Activated CD8-positive, alpha-beta memory T cell treated with anti-CD3 and anti-CD28 coated beads for 36 hours (primary cell): ENCODE measurements around the gene KYNU. TPM values are rescaled to one million over a fixed set of nuclear protein-coding genes. Genes with fewer than 3 reads are reported as not detected.
"Not testable (repeated sequence)": the region's sequence is repeated elsewhere in the genome, so short reads cannot be mapped to it uniquely, and the experiment has no call there.

Source experiments
- CTCF ChIA-PET: fragments of 350-600 bp; sonication (Branson Sonifier 250); formaldehyde crosslinking; loops from one replicate; lab custom pipeline; 2021; ENCODE audit warnings: antibody characterized with exemption; lab: Charles Lee
- POLR2A ChIA-PET: fragments of 350-600 bp; sonication (Branson Sonifier 250); formaldehyde crosslinking; loops from one replicate; lab custom pipeline; 2021; ENCODE audit warnings: antibody characterized with exemption; lab: Charles Lee
- total RNA-seq, 2 experiments: library from RNA; stranded (reverse); gene quantifications; one replicate each; pipeline ENCODE4 v1.2.3, GENCODE V29; 2021

The KYNU gene
- total RNA-seq, 2 experiments from 2014 or later: not detected

DNA sequence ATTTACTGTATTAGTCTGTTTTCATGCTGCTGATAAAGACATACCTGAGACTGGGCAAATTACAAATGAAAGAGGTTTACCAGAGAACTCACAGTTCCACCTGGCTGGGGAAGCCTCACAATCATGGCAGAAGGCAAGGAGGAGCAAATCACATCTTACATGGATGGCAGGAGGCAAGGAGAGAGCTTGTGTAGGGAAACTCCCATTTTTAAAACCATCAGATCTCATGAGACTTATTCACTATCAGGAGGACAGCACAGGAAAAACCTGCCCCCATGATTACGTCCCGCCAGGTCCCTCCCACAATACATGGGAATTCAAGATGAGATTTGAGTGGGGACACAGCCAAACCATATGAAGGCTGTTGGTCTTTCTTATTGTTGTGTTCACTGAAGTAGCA lies 72.9 kb downstream of the KYNU start:
- POLR2A ChIA-PET, CTCF ChIA-PET: not testable (repeated sequence)

DNA sequence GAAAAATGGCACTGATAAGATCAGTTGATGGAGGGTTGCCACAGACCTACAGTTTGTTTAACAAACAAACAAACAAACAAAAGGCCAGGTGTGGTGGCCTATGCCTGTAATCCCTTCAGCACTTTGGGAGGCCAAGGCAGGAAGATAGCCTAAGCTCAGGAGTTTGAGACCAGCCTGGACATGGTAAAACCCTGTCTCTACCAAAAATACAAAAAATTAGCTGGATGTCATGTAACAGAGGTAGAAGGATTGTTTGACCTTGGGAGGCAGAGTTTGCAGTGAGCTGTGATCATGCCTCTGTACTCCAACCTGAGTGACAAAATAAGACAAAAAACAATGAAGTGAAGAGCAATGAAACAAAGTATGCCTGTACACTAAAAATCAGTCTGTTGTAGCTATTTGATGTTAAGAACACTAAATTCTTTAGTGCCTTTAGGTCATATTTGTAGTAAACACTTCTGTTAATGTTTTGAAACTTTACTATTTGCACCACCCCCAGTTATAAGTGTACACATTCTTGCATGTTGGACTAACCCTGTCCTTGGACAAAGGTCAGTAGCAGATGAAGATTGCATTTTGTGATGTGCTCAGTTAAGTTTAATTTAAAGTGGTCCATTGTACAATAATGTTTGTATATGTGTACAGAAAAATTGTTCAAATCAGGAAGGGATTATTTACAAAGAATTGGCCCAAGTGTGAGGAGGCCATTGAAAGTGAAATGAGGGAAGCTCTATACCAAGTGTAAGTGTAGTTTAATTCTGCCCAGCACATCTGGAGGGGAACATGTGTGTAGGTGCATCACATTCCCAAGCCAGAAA lies 73.9 kb downstream of the KYNU start:
- ChIA-PET POLR2A (no interaction called here), CTCF (no interaction called here)

DNA sequence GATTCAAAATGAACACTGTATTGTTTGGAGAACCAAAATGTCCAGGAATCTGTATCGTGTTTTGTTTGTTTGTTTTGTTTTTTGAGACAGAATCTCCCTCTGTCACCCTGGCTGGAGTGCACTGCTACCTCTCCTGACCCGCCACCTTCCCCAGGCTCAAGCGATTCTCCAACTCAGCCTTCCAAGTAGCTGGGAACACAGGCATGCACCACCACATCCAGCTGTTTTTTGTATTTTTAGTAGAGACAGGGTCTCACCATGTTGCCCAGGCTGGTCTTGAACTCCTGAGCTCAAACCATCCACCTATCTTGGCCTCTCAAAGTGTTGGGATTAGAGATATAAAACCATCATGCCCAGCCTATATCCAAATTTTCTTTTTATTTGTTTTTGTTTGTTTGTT lies 74.6 kb downstream of the KYNU start:
- POLR2A ChIA-PET: no interaction called here
- CTCF ChIA-PET: no interaction called here

DNA sequence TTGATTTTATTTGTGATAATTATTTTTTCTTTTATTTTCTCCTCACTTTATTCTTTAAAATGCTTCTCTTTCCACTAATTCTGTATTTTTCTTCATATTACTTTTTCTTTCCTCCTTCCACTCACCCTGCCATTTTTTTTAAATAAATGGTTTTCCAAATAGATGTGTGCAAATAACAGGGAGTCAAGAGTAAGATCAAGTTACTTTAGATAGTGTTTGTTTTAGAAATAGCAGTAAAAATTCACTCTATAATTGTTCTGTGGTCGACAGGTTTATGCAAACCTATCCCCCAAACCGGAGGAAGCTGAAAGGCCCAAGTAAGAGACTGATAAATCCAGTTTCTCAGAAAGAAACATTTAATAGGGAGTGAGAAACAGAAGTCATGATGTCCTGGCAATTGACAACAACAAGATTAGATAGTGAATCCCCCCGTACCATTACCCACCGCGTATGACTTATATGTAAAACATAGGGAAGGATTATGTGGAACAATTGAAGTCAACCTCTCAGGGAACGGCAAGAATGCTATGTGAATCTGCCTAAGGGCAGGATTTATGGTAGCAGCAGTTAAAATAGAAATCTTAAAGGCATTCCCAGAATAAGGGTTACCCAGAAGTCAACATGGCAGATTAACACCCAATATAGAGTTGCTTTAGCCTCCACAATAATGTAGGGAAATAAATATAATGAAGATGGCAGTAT lies 75.5 kb downstream of the KYNU start:
- POLR2A ChIA-PET: no interaction called here
- CTCF ChIA-PET: no interaction called here

DNA sequence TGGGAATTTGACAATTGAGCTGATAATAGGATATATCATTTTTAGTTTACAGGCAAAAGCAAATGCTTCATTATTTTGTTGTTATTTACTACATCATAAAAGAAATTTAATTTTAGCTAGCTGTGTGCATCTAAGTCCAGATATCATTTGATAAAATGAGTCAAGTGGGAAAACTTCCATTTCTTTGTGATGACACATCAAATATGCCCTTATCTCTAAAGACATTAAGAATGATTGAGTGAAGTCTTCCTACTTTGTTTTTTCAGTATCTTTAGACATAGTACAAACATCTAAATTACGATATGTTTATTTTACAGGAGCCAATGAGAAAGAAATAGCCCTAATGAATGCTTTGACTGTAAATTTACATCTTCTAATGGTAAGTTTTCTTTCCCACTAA lies 77.0 kb downstream of the KYNU start:
- POLR2A ChIA-PET: no interaction called here
- CTCF ChIA-PET: no interaction called here

DNA sequence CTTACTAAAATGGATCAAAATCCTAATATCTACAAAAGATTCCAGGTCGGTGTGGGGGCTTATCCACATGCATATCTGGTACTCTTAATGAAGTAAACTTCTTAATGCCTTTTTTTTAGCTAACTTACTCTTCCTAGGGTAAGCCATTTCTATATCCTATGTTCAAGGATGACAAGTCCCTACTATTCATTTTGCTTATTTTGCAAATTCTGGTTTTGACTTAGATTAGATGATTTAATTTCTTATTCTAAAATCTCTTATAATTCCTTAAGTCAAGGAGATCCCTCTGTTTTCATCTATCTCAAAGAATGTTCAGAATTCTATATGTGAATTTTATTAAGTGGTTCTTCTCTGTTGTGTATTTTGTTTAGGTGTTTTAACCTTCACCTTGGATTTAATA lies 79.7 kb downstream of the KYNU start:
- ChIA-PET CTCF (no interaction called here), POLR2A (no interaction called here)

DNA sequence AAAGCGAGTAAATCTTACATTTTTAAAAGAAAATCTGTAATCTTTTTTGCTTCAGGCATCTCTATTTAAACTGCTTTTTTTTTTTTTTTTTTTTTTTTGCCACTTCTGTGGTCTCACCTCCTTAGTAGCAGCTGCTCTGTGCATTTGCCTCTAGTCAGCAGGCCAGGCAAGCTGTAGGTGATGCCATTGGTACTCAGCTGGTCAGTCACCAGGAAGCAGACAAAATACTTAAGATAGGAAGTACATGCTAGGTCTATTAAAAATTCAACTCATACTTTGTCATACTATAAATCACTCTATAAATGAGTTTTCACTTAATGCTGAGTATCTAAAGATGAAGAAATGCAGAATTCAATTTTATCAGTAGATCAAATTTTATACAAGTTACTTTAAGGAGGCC lies 83.7 kb downstream of the KYNU start:
- ChIA-PET CTCF (no interaction called here), POLR2A (no interaction called here)

DNA sequence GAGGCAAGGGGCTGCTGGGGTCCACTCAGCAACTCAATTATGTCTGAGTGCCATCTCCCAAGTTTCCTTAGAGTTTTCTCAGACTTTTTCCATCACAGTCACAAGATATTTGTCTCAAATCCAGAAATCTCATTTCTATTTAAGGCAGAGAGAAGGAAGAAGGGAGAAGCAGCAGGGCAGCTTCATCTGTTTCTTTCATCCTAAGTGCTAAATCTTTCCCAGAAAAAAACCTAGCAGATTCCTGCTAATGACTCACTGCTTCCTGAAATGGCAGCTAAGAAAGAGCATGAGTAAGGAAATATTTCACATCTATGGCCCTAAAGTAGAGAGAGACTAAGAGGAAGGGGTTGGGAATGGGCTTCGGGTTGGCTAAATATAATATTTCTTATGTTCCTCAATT lies 88.0 kb downstream of the KYNU start:
- ChIA-PET POLR2A (no interaction called here), CTCF (no interaction called here)

DNA sequence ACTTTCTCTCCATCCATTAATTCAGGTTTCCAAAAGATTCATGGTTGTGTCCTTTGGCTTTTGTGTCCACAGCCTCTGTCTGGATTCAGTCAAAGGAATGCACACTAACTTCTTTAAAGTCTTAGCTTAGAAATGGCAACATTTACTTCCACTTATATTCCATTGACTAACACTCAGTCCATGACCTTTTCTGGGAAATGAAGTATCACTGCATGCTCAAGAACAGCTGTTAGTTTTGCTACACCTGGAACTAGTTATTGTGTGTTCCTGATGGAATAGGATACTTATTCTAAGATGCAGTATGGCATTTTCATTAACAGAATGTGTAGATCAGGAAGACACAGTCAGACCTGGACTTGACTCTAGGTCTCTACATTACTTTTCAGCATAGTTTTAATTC lies 88.8 kb downstream of the KYNU start:
- CTCF ChIA-PET: no interaction called here
- POLR2A ChIA-PET: no interaction called here

DNA sequence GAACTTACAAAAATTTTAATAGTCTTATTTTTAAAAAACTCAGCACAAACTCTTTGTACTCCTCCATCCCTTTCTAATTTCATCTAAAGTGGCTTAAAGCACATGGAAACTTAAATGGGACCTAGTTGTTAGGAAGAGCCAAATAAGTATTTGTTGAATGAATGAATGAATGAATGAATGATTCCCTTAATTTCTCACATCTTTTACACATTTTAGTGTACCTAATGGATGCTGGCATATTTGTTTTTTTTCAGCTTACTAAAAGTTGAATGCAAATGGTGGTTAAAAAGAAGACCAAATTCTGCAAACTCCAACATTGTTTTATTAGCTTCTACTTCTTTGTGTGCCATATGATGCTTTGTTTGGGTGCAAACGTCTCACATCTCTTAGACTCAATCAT lies 89.6 kb downstream of the KYNU start:
- CTCF ChIA-PET: no interaction called here
- POLR2A ChIA-PET: no interaction called here

DNA sequence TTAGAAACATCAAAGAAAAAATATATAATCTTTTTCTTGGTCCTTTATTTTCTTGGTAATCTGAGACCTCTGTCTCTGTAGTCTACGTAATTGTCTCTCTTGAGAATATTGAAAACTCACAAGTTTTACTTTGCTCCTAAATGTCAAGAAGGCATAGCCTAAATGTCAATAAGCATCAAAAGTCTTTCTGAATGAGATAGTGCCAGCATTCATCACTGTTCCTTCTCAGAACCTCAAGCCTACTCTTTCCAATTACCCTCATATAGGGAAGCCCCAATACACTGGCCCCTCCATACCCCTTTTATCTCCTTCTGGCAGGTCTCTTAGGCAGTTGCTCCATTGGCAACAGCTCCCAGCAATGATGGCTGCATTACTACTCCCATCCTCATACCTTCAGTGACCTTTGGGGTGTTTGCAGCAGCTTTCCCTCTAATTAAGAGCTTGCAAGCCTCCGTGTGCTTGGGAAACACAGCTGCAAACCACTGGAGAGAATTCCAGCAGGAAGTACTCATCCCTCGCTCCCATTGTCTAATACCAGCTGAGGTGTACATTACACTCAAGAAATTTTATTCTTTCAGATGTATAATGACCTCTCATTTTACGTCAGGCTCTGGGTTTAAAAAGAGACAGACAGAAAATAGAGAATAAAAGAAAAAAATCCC lies 95.8 kb downstream of the KYNU start:
- CTCF ChIA-PET: no interaction called here
- POLR2A ChIA-PET: no interaction called here

DNA sequence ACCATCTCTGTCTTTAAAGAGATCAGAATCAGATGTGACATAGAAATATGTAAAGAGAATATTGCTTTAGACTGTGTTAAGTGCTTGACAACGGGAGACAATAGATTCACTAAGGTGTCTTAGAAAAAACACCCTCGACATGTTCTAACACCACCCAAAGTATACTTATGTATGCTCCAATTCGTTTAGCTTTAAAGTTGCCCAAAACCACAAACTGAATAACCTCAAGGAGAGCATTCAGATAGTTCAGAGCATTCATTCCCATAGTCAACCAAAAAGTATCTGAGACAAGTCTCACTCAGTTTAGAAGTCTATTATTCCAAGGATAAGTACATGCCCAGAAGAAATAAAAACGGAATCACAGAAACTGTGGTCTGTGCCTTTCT lies 96.4 kb downstream of the KYNU start:
- POLR2A ChIA-PET: no interaction called here
- CTCF ChIA-PET: no interaction called here

DNA sequence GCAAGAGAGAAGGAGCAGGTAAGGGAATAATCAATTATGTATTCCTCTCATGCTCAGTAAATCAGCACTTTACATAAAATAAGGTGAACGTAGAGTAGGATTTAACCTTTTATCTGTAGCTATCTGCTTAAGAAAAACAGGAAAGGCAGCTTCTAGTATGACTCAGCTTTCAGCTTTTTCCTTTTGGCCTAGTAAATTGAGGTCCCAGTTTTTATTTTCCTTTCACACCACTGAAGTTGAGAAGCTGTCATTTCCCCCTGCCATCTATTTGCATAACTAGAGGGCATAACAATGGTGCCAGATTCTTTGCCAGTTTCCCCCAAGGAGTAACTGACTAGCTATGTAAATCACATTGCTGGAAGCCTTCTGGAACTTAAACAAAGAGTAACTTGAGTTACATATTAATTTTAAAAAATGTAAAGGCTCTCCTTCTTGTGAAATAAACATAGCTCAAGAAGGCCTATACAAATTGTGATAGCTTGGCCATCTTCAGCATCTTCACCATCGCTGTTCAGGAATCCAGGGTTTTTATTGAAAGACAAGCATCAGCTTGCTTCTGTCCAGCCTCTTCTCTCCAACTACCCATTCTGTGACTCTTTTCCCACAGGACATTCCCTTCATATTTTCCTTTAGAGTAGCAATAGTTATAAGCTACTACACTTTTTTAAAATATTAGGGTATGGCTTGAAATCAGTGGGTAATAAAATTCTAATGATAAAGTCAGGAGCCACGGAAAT lies 97.0 kb downstream of the KYNU start:
- ChIA-PET POLR2A (no interaction called here), CTCF (no interaction called here)

DNA sequence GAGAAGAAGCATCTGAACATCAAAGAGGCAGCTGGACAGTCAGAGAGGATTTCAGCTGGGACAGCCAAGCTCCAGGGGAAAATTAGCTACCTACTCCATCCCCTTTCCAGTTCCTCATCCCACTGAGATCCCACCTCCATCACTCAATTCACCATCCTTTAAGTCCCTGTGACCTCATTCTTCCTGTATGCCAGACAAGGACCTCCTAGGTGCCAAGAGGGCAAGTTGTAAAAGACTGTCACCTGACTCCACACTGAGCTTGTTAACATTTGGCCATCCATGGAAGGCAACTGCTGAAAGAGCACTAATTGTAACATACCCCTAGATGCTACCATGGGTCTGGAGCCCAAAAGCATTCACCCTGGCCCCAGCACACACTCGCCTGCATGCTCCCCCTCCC lies 97.8 kb downstream of the KYNU start:
- POLR2A ChIA-PET: no interaction called here

DNA sequence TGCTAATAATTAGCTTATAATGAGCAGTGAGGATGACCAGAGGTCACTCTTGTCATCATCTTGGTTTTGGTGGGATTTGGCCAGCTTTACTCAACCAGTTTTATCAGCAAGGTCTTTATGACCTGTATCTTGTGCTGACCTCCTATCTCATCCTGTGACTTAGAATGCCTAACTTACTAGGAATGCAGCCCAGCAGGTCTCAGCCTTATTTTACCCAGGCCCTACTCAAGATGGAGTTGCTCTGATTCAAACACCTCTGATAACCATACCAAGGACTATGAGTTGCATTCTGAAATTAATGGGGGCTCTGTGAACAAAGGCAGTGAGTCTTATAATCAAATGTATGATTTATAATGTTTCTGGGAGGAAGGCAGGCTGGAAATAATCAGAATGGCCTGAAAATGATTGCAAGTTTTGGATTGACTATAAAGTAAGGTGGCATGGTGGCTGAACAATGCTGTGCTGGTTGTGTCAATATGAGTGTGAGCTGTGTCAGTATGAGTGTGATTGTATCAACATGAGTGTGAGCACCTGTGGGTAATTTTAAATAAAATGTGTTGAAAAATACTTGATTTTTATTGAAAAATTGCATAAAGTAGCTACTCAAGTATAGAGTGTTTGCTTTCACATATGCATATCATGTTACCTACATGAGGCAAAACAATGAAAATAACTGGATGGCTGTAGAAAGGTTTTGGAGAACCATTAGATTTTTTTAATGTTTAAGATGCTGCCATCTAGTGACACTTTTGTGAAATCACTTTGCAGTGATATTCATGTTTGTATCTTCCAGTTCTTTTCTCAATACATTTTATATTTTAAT lies 103.0 kb downstream of the KYNU start:
- POLR2A ChIA-PET: no interaction called here
- CTCF ChIA-PET: no interaction called here

More for the DNA sequence above, 97.8 kb downstream of the KYNU start:
- CTCF ChIA-PET: no interaction called here

DNA sequence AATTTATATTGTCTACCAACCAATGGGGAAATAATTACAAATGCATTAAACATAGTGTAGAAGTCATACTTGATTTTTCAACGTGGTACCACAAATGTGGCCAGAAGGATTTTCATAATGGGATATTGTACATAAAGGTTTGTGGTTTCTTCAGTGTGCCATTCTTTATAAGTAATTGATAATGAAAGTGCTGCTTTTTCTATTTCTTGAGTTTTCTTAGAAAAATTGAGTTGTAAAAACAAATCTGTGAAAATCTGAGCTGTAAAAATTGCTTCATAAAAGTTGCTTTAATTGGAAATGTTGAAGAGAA lies 103.6 kb downstream of the KYNU start:
- ChIA-PET CTCF (no interaction called here), POLR2A (no interaction called here)

DNA sequence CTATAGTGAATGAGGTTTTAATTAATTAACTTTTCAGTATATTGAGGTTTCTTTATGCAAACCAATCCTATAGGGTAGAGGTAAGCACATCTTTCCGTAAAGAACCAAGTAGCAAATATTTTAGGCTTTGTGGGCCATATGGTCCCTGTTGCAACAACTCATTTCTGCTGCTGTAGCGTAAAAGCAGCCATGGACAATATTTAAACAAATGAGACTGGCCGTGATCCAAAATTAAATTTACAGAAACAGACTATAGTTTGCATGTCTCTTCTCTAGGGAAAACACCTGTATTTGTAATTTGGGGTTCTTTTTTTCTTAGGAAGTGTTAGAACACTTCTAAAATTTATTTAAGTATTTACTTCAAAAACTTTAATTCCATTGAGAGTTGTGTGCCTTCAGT lies 104.3 kb downstream of the KYNU start:
- ChIA-PET POLR2A (no interaction called here), CTCF (no interaction called here)

DNA sequence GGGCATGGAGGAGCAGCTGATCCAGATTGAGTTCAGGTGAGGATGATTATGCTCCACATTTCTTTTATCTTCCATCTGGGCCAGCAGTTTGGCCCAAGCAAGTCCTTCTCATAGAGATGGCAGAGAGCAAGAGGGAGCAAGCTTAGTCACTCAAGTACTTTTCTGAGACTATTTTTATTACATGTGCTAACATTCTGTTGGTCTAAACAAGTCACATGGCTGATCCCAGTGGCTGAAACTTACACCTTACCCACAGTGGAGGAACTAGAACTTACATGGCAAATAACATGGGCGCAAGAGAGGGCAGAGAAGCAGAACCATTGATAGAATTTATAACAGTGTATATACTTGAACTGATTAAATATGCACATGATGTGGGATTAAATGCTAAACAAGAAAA lies 105.7 kb downstream of the KYNU start:
- CTCF ChIA-PET: no interaction called here
- POLR2A ChIA-PET: no interaction called here

DNA sequence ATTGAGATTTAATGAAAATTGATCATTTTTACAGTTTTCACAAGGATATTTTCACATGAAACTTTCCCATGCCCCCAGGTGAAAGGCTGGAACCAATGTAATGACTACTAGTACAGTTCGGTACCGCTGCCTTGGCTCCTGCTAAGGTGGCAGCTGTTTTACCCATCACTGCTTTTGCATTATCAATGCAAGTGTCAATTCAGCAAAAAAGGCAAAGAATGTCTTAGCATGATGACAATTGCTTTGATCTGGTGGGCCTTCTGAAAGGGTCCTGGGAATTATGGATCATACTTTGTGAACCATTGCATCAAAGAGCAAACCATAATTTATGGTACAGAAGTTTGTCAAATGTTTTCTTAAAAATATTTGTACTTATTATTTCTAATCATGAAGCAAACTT lies 107.2 kb downstream of the KYNU start:
- CTCF ChIA-PET: no interaction called here
- POLR2A ChIA-PET: no interaction called here

DNA sequence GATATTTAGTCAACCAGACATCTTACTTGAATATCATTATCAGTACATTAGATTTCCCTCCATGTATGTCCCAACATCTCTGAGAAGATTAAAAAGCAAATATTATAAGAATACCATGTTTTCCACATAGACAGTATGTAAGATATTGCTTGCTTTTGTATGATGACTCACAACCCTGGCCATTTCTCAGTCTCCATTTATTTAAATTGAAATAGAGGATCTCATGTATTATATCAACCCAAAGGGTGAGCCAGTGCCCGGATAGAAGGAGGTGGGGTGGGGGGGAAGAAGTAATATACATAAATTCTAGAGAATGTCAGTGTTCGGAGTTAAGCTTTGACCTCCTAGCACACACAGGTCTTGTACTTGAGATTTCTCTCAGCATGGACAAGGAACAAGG lies 109.6 kb downstream of the KYNU start:
- CTCF ChIA-PET: no interaction called here
- POLR2A ChIA-PET: no interaction called here
